Gastrocnemius medialis (tissue), 4 donors: Measurements from ENCODE around the gene TAGLN2.

Experiments
- CTCF ChIP-seq, 5 experiments: fragments of 450-650 bp in 3 of 5; fragments of 200-600 bp in 2 of 5; sonication (generic) in 2 of 5; IDR thresholded peaks in 4 of 5; conservative IDR thresholded peaks in 1 of 5; 1 replicate in 4 of 5; 2 replicates in 1 of 5; pipeline ENCODE4 v1.5.1; 2016 to 2019; ENCODE audit warnings: antibody characterized with exemption in 5 of 5, mild to moderate bottlenecking in 3 of 5, moderate library complexity in 3 of 5
- POLR2A ChIP-seq, 2 donors: fragments of 450-650 bp; IDR thresholded peaks; one replicate each; pipeline ENCODE4 v1.6.1; 2017; ENCODE audit warnings: antibody characterized with exemption in 2 of 2, mild to moderate bottlenecking in 2 of 2, moderate library complexity in 2 of 2

- TF ChIP-seq CTCF (IDR thresholded peaks at IDR 0.05 in 4 of 5, conservative IDR thresholded peaks at IDR 0.05 in 1 of 5) (no peak), POLR2A (IDR thresholded peaks at IDR 0.05) (no peak)
Measured at GRCh38 chr1:159917533-159918351, 7.6 kb downstream of the TAGLN2 start.
